Esophagus squamous epithelium (tissue), 4 donors: Measurements from ENCODE around the gene ADI1.

Experiments used
- POLR2A ChIP-seq, 4 donors: fragments of 450-650 bp; IDR thresholded peaks; one replicate each; pipeline ENCODE4 v1.6.1; 2017; ENCODE audit warnings: antibody characterized with exemption in 4 of 4, mild to moderate bottlenecking in 4 of 4, moderate library complexity in 3 of 4
- TF ChIP-seq, protein P1 (sequence below), 6 experiments: fragments of 450-650 bp in 4 of 6; fragments of 200-600 bp in 2 of 6; sonication (generic) in 2 of 6; IDR thresholded peaks; one replicate each; pipeline ENCODE4 v1.5.1; 2016 to 2019; ENCODE audit warnings: antibody characterized with exemption in 6 of 6, mild to moderate bottlenecking in 4 of 6, moderate library complexity in 4 of 6

DNA sequence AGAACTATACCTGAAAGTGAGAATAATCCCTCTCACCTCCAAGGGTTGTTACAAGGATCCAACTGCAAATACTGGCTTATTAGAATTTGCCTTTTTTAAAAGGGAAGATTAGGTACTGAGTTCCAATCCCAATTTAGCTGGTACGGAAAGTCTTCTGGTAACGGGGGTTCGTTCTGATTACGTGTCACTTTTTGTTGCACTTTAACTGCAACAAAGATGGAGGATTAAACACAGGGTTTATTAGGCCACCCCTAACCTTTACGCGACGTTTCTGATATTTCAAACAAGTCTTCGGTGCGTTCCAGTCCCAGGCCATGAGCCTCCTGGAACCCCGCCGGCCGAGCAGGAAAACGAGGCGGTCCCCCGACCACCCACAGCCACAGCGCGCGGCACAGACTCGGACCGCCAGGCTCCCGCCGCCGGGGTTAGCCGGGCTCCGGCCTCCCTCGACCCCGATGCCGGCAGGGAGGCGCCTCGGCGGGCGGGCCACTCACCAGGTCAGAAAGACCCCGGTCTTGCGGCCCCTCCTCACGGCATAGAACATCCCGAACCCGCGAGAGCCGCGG is 38.4 kb upstream of the ADI1 start:
- TF ChIP-seq, protein P1, sequence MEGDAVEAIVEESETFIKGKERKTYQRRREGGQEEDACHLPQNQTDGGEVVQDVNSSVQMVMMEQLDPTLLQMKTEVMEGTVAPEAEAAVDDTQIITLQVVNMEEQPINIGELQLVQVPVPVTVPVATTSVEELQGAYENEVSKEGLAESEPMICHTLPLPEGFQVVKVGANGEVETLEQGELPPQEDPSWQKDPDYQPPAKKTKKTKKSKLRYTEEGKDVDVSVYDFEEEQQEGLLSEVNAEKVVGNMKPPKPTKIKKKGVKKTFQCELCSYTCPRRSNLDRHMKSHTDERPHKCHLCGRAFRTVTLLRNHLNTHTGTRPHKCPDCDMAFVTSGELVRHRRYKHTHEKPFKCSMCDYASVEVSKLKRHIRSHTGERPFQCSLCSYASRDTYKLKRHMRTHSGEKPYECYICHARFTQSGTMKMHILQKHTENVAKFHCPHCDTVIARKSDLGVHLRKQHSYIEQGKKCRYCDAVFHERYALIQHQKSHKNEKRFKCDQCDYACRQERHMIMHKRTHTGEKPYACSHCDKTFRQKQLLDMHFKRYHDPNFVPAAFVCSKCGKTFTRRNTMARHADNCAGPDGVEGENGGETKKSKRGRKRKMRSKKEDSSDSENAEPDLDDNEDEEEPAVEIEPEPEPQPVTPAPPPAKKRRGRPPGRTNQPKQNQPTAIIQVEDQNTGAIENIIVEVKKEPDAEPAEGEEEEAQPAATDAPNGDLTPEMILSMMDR (IDR thresholded peaks at IDR 0.05) = peak in 1 of 6 experiments; percentile 4
- TF ChIP-seq POLR2A (IDR thresholded peaks at IDR 0.05) = no peak
